ENCODE results near the gene B3GNT7.
"Not testable (repeated sequence)": the region's sequence is repeated elsewhere in the genome, so short reads cannot be mapped to it uniquely, and the experiment has no call there.

Gene B3GNT7, protein sequence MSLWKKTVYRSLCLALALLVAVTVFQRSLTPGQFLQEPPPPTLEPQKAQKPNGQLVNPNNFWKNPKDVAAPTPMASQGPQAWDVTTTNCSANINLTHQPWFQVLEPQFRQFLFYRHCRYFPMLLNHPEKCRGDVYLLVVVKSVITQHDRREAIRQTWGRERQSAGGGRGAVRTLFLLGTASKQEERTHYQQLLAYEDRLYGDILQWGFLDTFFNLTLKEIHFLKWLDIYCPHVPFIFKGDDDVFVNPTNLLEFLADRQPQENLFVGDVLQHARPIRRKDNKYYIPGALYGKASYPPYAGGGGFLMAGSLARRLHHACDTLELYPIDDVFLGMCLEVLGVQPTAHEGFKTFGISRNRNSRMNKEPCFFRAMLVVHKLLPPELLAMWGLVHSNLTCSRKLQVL

DNA sequence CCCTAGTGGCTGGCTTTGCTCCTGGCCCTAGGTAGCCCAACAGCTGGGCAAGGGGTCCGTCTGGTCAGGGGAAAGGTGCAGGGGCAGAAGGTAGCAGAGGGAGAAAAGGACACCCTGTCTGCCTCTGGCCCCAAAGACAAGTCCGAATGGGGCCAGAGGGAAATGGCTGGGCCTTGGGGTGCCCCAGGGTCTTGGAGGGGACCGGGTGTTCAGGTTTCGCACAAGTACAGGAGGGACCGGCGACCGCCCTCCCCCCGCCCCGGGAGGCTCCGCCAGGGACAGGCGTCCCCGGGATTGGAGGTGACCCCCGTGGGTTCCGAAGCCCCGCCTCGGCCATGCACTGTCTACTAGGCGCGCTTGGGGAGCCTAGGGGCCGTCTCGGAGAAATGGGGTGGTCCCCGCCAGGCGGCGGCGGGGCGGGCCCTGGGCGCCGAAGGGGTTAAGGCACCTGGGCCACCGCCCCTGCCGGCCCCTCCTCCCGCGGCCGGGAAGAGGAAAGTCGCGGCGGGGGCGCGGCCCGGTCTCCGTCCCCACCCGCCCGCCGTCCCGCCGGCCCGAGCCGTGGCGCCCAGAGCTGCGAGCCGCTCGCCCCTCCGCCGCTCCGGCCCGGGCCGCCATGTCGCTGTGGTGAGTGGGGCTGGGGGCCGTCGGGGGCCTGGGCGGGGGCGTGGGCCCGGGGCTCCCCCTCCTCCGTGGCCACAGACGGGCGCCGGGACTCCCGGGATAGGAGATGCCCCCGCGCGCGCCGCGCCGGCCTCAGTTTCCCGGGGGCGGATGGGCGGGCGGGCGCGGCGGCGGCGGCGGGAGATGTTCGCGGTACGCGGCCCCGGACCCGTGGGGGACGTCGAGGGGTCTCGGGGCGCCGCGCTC is at the start of gene B3GNT7:
Gene B3GNT7, plus strand, starts transcription at position 523 of the 870 bp plus-strand sequence. Its CDS starts 94 bp downstream, at position 617.
- peaks cover 15 to 44% (median 35%) of the 10 kb centered on the region in 5 donors for H3K27me3 ChIP-seq (ENCODE audit: control insufficient read depth in 5 of 5, insufficient read depth in 4 of 5, low read length in 5 of 5)
- H3K36me3 ChIP-seq (ENCODE audit: control insufficient read depth in 5 of 5, insufficient read depth in 5 of 5, low read length in 5 of 5), result no peaks in the 10 kb centered on the region
- peaks cover 0 to 23% (median 11%) of the 10 kb centered on the region in 5 donors for H3K4me1 ChIP-seq (ENCODE audit: control insufficient read depth in 5 of 5, insufficient read depth in 5 of 5, low read length in 5 of 5)
- H3K9ac ChIP-seq (ENCODE audit: low read length in 5 of 5), result no peak within 1 kb of the TSS
- H3K9me3 ChIP-seq (ENCODE audit: control insufficient read depth in 5 of 5, low read length in 5 of 5), result no peaks in the 10 kb centered on the region
- H3K27ac ChIP-seq (ENCODE audit: low read depth, low read length), result no peak within 1 kb of the TSS
- peak within 1 kb of the TSS in 3 of 5 donors; percentile 11 to 54 (median 48) for H3K4me3 ChIP-seq (ENCODE audit: low read depth in 1 of 5, low read length in 5 of 5)

DNA sequence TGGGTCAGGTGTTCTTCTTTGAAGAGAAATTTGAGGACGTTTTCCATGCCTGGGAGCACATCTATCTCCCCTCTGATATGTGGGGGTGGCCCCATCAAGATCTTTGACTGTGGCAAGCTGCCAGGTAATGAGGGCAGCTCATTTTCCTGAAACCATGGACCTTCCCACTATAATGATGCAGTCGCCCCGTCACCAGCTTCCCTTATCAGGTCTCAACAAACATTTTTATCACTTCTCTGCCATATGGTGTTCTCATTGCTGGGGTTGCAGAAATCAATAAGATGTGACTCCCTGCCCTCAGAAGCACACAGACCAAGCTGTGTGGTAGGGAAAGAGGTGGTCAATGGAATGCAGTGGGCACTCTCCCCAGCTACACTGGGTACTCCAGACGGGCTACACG is 48.4 kb upstream of the B3GNT7 start:
- no peak overlapping the region for H3K27ac ChIP-seq (ENCODE audit: low read depth, low read length)
- H3K4me3 ChIP-seq (ENCODE audit: low read depth in 1 of 5, low read length in 5 of 5), result no peak overlapping the region
- peaks cover 0 to 7% (median 0%) of the 10 kb centered on the region in 5 donors for H3K4me1 ChIP-seq (ENCODE audit: control insufficient read depth in 5 of 5, insufficient read depth in 5 of 5, low read length in 5 of 5)
- H3K9me3 ChIP-seq (ENCODE audit: control insufficient read depth in 5 of 5, low read length in 5 of 5), result no peaks in the 10 kb centered on the region
- no peaks in the 10 kb centered on the region for H3K36me3 ChIP-seq (ENCODE audit: control insufficient read depth in 5 of 5, insufficient read depth in 5 of 5, low read length in 5 of 5)
- no peak overlapping the region for H3K9ac ChIP-seq (ENCODE audit: low read length in 5 of 5)
- H3K27me3 ChIP-seq (ENCODE audit: control insufficient read depth in 5 of 5, insufficient read depth in 4 of 5, low read length in 5 of 5), result no peaks in the 10 kb centered on the region

DNA sequence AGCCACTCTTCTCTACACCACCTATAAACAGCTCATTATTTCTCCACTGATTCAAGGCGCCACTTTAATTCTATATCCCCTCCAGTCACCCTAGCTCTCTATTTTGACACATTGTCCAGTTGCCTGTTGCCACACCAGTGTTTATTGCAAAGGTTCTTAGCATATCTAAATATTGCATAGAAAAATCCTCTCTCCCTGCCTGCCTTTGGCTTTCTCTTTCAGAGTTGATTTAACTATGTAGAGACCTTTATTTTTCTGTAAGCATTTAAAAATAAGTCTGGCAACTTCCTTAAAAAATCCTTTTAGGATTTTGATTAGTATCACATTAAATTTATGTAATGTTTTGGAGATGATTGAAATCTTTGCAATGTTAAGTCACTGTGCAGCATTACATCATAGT is 47.9 kb upstream of the B3GNT7 start:
- no peak overlapping the region for H3K27ac ChIP-seq (ENCODE audit: low read depth, low read length)
- H3K27me3 ChIP-seq (ENCODE audit: control insufficient read depth in 5 of 5, insufficient read depth in 4 of 5, low read length in 5 of 5), result no peaks in the 10 kb centered on the region
- H3K4me1 ChIP-seq (ENCODE audit: control insufficient read depth in 5 of 5, insufficient read depth in 5 of 5, low read length in 5 of 5), result peaks cover 0 to 7% (median 0%) of the 10 kb centered on the region in 5 donors
- H3K9me3 ChIP-seq (ENCODE audit: control insufficient read depth in 5 of 5, low read length in 5 of 5), result no peaks in the 10 kb centered on the region
- H3K9ac ChIP-seq (ENCODE audit: low read length in 5 of 5), result no peak overlapping the region
- H3K4me3 ChIP-seq (ENCODE audit: low read depth in 1 of 5, low read length in 5 of 5), result no peak overlapping the region
- no peaks in the 10 kb centered on the region for H3K36me3 ChIP-seq (ENCODE audit: control insufficient read depth in 5 of 5, insufficient read depth in 5 of 5, low read length in 5 of 5)

DNA sequence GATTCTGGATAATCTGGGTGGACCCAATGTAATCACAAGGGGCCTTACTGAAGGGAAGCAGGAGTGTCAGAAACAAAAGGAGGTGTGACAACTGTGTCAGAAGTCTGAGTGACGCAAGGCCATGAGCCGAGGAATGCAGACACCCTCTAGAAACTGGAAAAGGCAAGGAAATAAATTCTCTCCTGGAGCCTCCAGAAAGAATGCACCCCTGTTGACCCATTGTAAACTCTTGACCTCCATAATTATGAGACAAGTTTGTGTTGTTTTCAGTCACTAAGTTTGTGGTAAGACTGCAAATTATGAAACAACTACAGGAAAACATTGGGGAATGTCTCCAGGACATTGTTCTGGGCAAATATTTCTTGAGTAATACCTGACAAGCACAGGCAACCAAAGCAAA is 47.3 kb upstream of the B3GNT7 start:
- H3K27ac ChIP-seq (ENCODE audit: low read depth, low read length), result no peak overlapping the region
- H3K9me3 ChIP-seq (ENCODE audit: control insufficient read depth in 5 of 5, low read length in 5 of 5), result no peaks in the 10 kb centered on the region
- H3K36me3 ChIP-seq (ENCODE audit: control insufficient read depth in 5 of 5, insufficient read depth in 5 of 5, low read length in 5 of 5), result no peaks in the 10 kb centered on the region

DNA sequence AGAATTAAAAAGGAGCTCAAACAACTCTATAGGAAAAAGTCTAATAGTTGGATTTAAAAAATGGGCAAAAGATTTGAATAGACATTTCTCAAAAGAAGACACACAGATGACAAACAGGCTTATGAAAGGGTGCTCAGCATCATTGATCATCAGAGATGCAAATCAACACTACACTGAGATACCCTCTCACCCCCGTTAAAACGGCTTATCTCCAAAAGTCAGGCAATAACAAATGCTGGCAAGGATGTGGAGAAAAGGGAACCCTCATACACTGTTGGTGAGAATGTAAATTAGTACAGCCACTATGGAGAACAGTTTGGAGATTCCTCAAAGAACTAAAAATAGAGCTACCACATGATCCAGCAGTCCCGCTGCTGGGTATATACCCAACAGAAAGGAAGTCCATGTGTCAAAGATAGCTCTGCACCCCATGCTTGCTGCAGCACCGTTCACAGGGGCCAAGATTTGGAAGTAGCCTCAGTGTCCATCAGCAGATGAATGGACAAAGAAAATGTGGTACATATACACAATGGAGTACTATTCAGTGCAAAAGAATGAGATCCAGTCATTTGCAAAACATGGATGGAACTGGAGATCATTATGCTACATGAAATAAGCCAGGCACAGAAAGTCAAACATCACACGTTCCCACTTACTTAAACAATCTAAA is 46.7 kb upstream of the B3GNT7 start:
- H3K9ac ChIP-seq (ENCODE audit: low read length in 5 of 5), result no peak overlapping the region
- no peaks in the 10 kb centered on the region for H3K9me3 ChIP-seq (ENCODE audit: control insufficient read depth in 5 of 5, low read length in 5 of 5)
- H3K4me3 ChIP-seq (ENCODE audit: low read depth in 1 of 5, low read length in 5 of 5), result no peak overlapping the region
- H3K27ac ChIP-seq (ENCODE audit: low read depth, low read length), result no peak overlapping the region
- H3K36me3 ChIP-seq (ENCODE audit: control insufficient read depth in 5 of 5, insufficient read depth in 5 of 5, low read length in 5 of 5), result no peaks in the 10 kb centered on the region
- no peaks in the 10 kb centered on the region for H3K27me3 ChIP-seq (ENCODE audit: control insufficient read depth in 5 of 5, insufficient read depth in 4 of 5, low read length in 5 of 5)
- H3K4me1 ChIP-seq (ENCODE audit: control insufficient read depth in 5 of 5, insufficient read depth in 5 of 5, low read length in 5 of 5), result peaks cover 0 to 3% (median 0%) of the 10 kb centered on the region in 5 donors

More for the DNA sequence above, 47.3 kb upstream of the B3GNT7 start:
- Histone ChIP-seq H3K4me3 (ENCODE audit: low read depth in 1 of 5, low read length in 5 of 5) (no peak overlapping the region), H3K9ac (ENCODE audit: low read length in 5 of 5) (no peak overlapping the region), H3K27me3 (ENCODE audit: control insufficient read depth in 5 of 5, insufficient read depth in 4 of 5, low read length in 5 of 5) (no peaks in the 10 kb centered on the region), H3K4me1 (ENCODE audit: control insufficient read depth in 5 of 5, insufficient read depth in 5 of 5, low read length in 5 of 5) (peaks cover 0 to 3% (median 0%) of the 10 kb centered on the region in 5 donors)

DNA sequence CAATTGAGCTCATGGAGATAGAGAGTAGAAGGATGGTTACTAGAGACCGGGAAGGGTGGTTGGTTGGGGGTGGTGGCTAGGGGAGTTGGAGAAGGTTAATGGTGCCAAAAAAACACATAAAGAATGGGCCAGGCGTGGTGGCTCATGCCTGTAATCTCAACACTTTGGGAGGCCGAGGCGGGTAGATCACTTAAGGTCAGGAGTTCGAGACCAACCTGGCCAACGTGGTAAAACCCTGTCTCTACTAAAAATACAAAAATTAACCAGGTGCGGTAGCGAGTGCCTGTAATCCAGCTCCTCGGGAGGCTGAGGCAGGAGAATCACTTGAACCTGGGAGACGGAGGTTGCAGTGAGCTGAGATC is 46.2 kb upstream of the B3GNT7 start:
- not testable (repeated sequence) for H3K36me3 ChIP-seq (ENCODE audit: control insufficient read depth in 5 of 5, insufficient read depth in 5 of 5, low read length in 5 of 5); H3K4me3 ChIP-seq (ENCODE audit: low read depth in 1 of 5, low read length in 5 of 5); H3K4me1 ChIP-seq (ENCODE audit: control insufficient read depth in 5 of 5, insufficient read depth in 5 of 5, low read length in 5 of 5); H3K27ac ChIP-seq (ENCODE audit: low read depth, low read length); H3K9me3 ChIP-seq (ENCODE audit: control insufficient read depth in 5 of 5, low read length in 5 of 5); H3K9ac ChIP-seq (ENCODE audit: low read length in 5 of 5); H3K27me3 ChIP-seq (ENCODE audit: control insufficient read depth in 5 of 5, insufficient read depth in 4 of 5, low read length in 5 of 5)

DNA sequence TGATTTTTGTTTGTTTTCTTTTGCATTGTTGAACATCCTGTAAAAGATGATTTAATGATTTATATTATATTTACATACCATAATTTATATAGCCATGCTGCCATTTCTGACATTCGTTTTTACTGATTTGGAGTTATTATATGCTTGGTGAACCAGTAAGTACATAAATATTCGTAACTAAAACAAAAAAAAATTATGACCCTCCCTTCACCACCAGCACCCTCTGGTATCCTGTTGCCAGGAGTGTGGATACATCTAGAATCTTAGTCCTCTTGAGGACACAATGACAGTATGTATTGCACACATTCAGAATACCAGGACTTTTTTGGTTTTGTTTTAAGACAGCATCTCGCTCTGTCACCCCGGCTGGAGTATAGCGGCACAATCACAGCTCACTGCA is 43.9 kb upstream of the B3GNT7 start:
- H3K27ac ChIP-seq (ENCODE audit: low read depth, low read length), result no peak overlapping the region
- no peaks in the 10 kb centered on the region for H3K36me3 ChIP-seq (ENCODE audit: control insufficient read depth in 5 of 5, insufficient read depth in 5 of 5, low read length in 5 of 5)
- H3K4me1 ChIP-seq (ENCODE audit: control insufficient read depth in 5 of 5, insufficient read depth in 5 of 5, low read length in 5 of 5), result peaks cover 0 to 3% (median 0%) of the 10 kb centered on the region in 5 donors

DNA sequence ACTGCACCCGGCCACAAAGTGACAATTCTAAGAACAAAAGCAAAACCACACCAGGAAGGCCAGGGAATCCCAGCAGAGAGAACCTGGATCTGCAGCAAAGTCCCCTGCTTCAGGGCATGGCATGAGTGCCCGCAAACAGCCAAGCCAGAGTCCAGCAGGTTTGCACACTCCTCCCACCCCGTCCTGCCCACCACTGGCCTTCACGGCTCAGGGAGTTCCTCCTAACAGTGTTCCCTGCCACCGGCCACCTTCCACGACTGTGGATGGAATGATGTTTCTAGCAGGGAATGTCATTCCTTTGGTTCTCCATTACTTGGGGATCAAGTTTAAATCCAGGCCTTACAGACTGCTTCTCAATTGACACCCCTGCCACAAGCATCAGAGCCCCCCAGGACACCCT is 42.0 kb upstream of the B3GNT7 start:
- Histone ChIP-seq H3K4me1 (ENCODE audit: control insufficient read depth in 5 of 5, insufficient read depth in 5 of 5, low read length in 5 of 5) (peaks cover 0 to 3% (median 0%) of the 10 kb centered on the region in 5 donors), H3K36me3 (ENCODE audit: control insufficient read depth in 5 of 5, insufficient read depth in 5 of 5, low read length in 5 of 5) (no peaks in the 10 kb centered on the region), H3K9ac (ENCODE audit: low read length in 5 of 5) (no peak overlapping the region), H3K9me3 (ENCODE audit: control insufficient read depth in 5 of 5, low read length in 5 of 5) (no peaks in the 10 kb centered on the region), H3K27me3 (ENCODE audit: control insufficient read depth in 5 of 5, insufficient read depth in 4 of 5, low read length in 5 of 5) (no peaks in the 10 kb centered on the region), H3K4me3 (ENCODE audit: low read depth in 1 of 5, low read length in 5 of 5) (no peak overlapping the region), H3K27ac (ENCODE audit: low read depth, low read length) (no peak overlapping the region)

More for the DNA sequence above, 43.9 kb upstream of the B3GNT7 start:
- Histone ChIP-seq H3K27me3 (ENCODE audit: control insufficient read depth in 5 of 5, insufficient read depth in 4 of 5, low read length in 5 of 5) (no peaks in the 10 kb centered on the region), H3K9ac (ENCODE audit: low read length in 5 of 5) (no peak overlapping the region), H3K9me3 (ENCODE audit: control insufficient read depth in 5 of 5, low read length in 5 of 5) (no peaks in the 10 kb centered on the region), H3K4me3 (ENCODE audit: low read depth in 1 of 5, low read length in 5 of 5) (no peak overlapping the region)

DNA sequence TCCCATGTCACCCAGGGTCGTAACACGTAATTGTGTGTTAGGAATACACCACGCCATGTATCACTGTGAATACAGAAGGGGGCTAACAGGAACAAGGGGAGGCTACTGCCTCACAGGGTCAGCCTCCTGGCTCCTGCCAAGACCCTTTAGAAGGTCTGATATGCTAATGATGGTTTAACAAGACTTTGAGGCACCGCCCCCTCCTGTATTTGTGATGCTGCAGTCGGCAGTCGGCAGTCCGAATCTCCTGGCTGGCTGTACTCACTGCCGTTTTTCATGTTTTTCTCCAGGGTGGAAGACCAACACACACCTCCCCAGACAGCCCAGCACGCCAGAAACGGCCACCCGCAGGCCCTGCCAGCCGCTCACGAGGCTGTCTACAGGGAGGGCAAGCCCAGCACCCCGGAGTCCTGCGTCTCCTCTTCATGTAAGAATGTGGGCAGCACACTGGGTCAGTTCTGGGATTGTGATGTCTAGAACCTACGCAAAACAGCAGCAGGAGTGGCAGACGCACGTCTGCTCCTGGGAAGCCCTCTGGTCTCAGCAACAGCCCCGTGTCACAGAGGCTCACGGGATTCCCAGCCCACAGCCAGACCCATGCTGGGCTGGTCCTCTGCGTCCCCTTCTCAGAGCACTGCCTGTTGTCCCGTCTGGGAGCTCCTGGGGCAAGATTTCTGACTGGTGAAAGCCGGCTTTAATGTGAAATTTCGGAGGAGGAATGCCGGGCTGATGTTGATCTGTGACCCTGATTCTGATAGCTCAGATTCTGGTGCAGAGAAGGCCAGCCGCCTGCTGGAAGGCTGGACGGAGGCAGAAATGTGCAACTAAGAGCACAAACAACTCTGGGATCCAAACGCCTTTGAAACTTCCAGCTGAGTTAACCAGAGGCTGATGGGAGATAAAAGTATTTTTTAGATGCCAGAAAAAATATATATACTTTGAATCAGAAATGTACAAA is 39.7 kb upstream of the B3GNT7 start:
- Histone ChIP-seq H3K27ac (ENCODE audit: low read depth, low read length) (no peak overlapping the region), H3K9me3 (ENCODE audit: control insufficient read depth in 5 of 5, low read length in 5 of 5) (no peaks in the 10 kb centered on the region), H3K27me3 (ENCODE audit: control insufficient read depth in 5 of 5, insufficient read depth in 4 of 5, low read length in 5 of 5) (no peaks in the 10 kb centered on the region), H3K4me1 (ENCODE audit: control insufficient read depth in 5 of 5, insufficient read depth in 5 of 5, low read length in 5 of 5) (peaks cover 0 to 4% (median 0%) of the 10 kb centered on the region in 5 donors), H3K36me3 (ENCODE audit: control insufficient read depth in 5 of 5, insufficient read depth in 5 of 5, low read length in 5 of 5) (no peaks in the 10 kb centered on the region), H3K4me3 (ENCODE audit: low read depth in 1 of 5, low read length in 5 of 5) (no peak overlapping the region), H3K9ac (ENCODE audit: low read length in 5 of 5) (no peak overlapping the region)
